Uterus (tissue), 2 donors: ENCODE data around the gene CDH3.

Experiments
- POLR2A ChIP-seq, 2 donors: fragments of 450-650 bp; IDR thresholded peaks; one replicate each; pipeline ENCODE4 v1.6.1; 2016; ENCODE audit warnings: antibody characterized with exemption in 2 of 2, mild to moderate bottlenecking in 1 of 2, moderate library complexity in 1 of 2
- TF ChIP-seq, protein P1 (sequence below), 4 experiments: fragments of 200-600 bp in 2 of 4; fragments of 450-650 bp in 2 of 4; sonication (generic) in 2 of 4; IDR thresholded peaks; one replicate each; pipeline ENCODE4 v1.5.1; 2016 to 2019; ENCODE audit warnings: antibody characterized with exemption in 4 of 4, mild to moderate bottlenecking in 2 of 4, moderate library complexity in 1 of 4

GRCh38 chr16:68698091-68698490 lies 53.0 kb downstream of the CDH3 start:
- TF ChIP-seq, protein P1, sequence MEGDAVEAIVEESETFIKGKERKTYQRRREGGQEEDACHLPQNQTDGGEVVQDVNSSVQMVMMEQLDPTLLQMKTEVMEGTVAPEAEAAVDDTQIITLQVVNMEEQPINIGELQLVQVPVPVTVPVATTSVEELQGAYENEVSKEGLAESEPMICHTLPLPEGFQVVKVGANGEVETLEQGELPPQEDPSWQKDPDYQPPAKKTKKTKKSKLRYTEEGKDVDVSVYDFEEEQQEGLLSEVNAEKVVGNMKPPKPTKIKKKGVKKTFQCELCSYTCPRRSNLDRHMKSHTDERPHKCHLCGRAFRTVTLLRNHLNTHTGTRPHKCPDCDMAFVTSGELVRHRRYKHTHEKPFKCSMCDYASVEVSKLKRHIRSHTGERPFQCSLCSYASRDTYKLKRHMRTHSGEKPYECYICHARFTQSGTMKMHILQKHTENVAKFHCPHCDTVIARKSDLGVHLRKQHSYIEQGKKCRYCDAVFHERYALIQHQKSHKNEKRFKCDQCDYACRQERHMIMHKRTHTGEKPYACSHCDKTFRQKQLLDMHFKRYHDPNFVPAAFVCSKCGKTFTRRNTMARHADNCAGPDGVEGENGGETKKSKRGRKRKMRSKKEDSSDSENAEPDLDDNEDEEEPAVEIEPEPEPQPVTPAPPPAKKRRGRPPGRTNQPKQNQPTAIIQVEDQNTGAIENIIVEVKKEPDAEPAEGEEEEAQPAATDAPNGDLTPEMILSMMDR (IDR thresholded peaks at IDR 0.05): no peak
- no peak for TF ChIP-seq POLR2A (IDR thresholded peaks at IDR 0.05)
